HG03066 (cell line): Measurements from ENCODE around the gene GRK3.
A peak's percentile ranks its signal among the peaks of the same experiment; 100 is the strongest.

Experiments
- ATAC-seq: cut with Tn5 transposase; IDR thresholded peaks from one replicate; pipeline ENCODE4 v1.9.1; 2021; ENCODE audit warnings: low read depth; ENCODE audit not compliant: unreplicated experiment

The GRK3 gene

GRCh38 chr22:25655371-25655935, 91.0 kb downstream of the GRK3 start:
- no peak for ATAC-seq

- peak; percentile 85 for ATAC-seq
Measured at GRCh38 chr22:25656724-25657123, 92.2 kb downstream of the GRK3 start.

- no peak for ATAC-seq
Measured at GRCh38 chr22:25658633-25659032, 94.2 kb downstream of the GRK3 start.

GRCh38 chr22:25659413-25659812, 94.9 kb downstream of the GRK3 start:
- no peak for ATAC-seq

GRCh38 chr22:25660336-25660735, 95.9 kb downstream of the GRK3 start:
- no peak for ATAC-seq

GRCh38 chr22:25661073-25661472, 96.6 kb downstream of the GRK3 start:
- no peak for ATAC-seq

GRCh38 chr22:25663654-25664053, 99.2 kb downstream of the GRK3 start:
- no peak for ATAC-seq

- no peak for ATAC-seq
Measured at GRCh38 chr22:25666308-25666707, 101.8 kb downstream of the GRK3 start.

GRCh38 chr22:25668437-25668836, 104.0 kb downstream of the GRK3 start:
- ATAC-seq, result no peak

GRCh38 chr22:25669253-25670069, 105.0 kb downstream of the GRK3 start:
- no peak for ATAC-seq

GRCh38 chr22:25670070-25670461, 105.6 kb downstream of the GRK3 start:
- no peak for ATAC-seq

GRCh38 chr22:25672289-25673084, 108.0 kb downstream of the GRK3 start:
- no peak for ATAC-seq

GRCh38 chr22:25673713-25674112, 109.2 kb downstream of the GRK3 start:
- no peak for ATAC-seq

GRCh38 chr22:25677631-25678030, 113.2 kb downstream of the GRK3 start:
- ATAC-seq, result no peak

- no peak for ATAC-seq
Measured at GRCh38 chr22:25680051-25680450, 115.6 kb downstream of the GRK3 start.

GRCh38 chr22:25680956-25681355, 116.5 kb downstream of the GRK3 start:
- no peak for ATAC-seq

- ATAC-seq, result no peak
Measured at GRCh38 chr22:25682109-25682508, 117.6 kb downstream of the GRK3 start.

GRCh38 chr22:25688627-25689026, 124.2 kb downstream of the GRK3 start:
- no peak for ATAC-seq

GRCh38 chr22:25689631-25690030, 125.2 kb downstream of the GRK3 start:
- no peak for ATAC-seq

GRCh38 chr22:25690798-25691197, 126.3 kb downstream of the GRK3 start:
- ATAC-seq, result no peak
